Measurements from ENCODE around the gene EHF.
"Not testable (repeated sequence)": the region's sequence is repeated elsewhere in the genome, so short reads cannot be mapped to it uniquely, and the experiment has no call there.

The EHF gene

DNA sequence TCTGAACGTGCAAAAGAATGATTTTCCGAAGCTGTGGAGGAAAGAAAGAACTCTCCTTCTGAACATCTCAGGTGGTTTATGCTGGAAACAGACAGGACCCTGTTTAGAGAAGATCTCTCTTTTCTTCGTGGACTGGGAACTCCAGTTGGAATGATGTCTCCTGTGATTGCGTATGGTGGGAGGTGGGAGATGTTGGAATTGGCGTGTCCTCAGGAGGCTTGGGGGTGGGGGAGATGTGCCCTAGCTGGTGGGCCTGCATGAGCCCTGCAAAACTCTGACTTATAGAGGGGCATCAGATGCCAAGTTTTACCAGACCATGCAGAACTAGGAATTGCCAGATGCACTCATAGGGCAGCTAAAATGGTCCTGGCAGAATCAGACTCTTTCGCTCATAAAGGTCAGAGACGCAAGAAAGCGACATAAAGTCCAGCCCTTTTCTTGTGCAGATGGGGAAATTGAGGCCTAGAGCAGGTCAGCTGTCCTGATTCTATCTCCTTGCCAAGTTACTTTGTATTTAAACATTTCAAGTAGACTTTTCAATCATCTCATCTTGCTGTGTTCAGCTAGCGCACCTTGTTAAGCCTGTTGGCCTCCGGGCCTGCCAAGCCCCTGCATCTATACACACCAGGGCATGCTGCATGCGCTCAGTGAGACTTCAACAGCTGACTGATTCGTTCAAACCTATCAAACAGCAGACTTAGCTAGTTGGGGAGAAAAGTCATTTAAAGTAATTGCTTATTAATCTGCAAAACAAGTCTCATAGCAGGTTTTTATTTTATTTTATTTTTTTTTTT, 34.2 kb upstream of the EHF start:
- H3K9ac ChIP-seq (ENCODE audit: insufficient read length) = no peak overlapping the region
- H3K9me3 ChIP-seq (ENCODE audit: low read depth, low read length) = no peaks in the 10 kb centered on the region
- no peak for TF ChIP-seq FOXP2 (optimal IDR thresholded peaks at IDR 0.05; ENCODE audit: control extremely low read depth, extremely low read length, insufficient read depth)
- no peak for TF ChIP-seq POLR2AphosphoS5 (IDR thresholded peaks at IDR 0.05; ENCODE audit: borderline replicate concordance, low read depth, low read length)
- TF ChIP-seq EZH2 (IDR thresholded peaks at IDR 0.05) = no peak
- H3K4me3 ChIP-seq = no peak overlapping the region
- H3K27ac ChIP-seq = no peak overlapping the region
- H3K36me3 ChIP-seq (ENCODE audit: insufficient read depth, low read length) = no peaks in the 10 kb centered on the region
- no peak for DNase-seq (ENCODE audit: low read depth, low spot score)

DNA sequence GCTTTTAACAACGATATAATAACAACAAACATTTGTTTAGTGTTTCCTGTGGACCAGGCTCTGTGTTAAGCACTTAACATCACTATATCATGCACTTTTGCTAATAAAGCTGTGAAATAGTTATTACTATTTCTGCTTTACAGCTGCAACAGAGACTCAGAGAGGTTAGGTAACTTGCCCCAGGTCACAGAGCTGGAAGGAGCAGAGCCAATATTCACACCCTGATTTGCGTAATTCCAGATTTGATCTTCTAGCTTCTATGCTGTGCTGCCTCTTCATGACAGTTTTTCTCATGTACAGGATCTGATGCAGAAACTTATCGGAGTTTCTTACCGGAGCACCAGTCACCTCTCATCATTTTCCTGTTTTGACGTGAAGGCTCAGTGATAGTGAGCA, 33.6 kb upstream of the EHF start:
- TF ChIP-seq FOXP2 (optimal IDR thresholded peaks at IDR 0.05; ENCODE audit: control extremely low read depth, extremely low read length, insufficient read depth) = no peak
- no peak for TF ChIP-seq EZH2 (IDR thresholded peaks at IDR 0.05)
- TF ChIP-seq POLR2AphosphoS5 (IDR thresholded peaks at IDR 0.05; ENCODE audit: borderline replicate concordance, low read depth, low read length) = no peak
- H3K9me3 ChIP-seq (ENCODE audit: low read depth, low read length) = no peaks in the 10 kb centered on the region
- DNase-seq (ENCODE audit: low read depth, low spot score) = no peak
- H3K27ac ChIP-seq = no peak overlapping the region
- no peak overlapping the region for H3K4me3 ChIP-seq
- H3K36me3 ChIP-seq (ENCODE audit: insufficient read depth, low read length) = no peaks in the 10 kb centered on the region
- no peak overlapping the region for H3K9ac ChIP-seq (ENCODE audit: insufficient read length)

DNA sequence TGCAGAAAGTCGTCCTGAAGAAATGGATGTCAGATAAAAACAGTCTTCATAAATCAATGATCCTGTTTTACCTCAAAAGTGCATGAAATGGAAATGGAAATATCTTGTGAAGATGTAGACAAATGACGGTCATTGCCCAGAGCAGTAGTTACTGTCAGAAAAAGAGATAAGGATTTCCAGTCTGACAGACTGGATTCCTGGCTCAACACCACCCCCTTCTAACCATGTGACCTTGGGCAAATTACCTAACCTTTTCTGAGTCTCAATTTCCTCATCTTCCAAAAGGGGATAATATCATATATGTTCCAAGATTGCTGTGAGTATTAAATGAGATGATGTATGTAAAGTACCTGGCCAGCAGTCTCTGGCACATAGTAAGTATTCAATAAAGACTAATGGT, 32.9 kb upstream of the EHF start:
- no peak for DNase-seq (ENCODE audit: low read depth, low spot score)
- H3K4me3 ChIP-seq = no peak overlapping the region
- no peak overlapping the region for H3K27ac ChIP-seq
- no peak overlapping the region for H3K9ac ChIP-seq (ENCODE audit: insufficient read length)
- TF ChIP-seq POLR2AphosphoS5 (IDR thresholded peaks at IDR 0.05; ENCODE audit: borderline replicate concordance, low read depth, low read length) = no peak
- no peaks in the 10 kb centered on the region for H3K36me3 ChIP-seq (ENCODE audit: insufficient read depth, low read length)
- no peaks in the 10 kb centered on the region for H3K9me3 ChIP-seq (ENCODE audit: low read depth, low read length)

DNA sequence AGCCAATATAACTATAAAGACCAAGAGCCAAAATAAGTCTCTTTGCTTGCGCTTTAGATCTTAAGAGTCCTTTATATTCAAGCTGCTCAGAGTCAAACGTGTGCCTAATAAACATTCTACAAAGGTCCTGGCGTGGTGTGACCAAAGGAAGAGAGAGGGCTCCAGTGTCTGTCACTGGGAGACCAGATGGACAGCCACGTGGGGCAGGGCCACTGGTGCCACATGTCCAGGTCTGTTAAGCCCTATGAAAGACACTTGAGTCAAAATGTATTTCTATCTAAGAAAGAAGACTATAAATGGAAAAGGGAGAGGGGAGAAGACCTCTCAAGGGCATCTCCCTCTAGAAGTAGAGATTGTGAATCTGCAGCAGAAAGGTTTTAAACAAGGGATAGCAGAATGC, 32.2 kb upstream of the EHF start:
- no peaks in the 10 kb centered on the region for H3K9me3 ChIP-seq (ENCODE audit: low read depth, low read length)
- TF ChIP-seq EZH2 (IDR thresholded peaks at IDR 0.05) (no peak), FOXP2 (optimal IDR thresholded peaks at IDR 0.05; ENCODE audit: control extremely low read depth, extremely low read length, insufficient read depth) (no peak), POLR2AphosphoS5 (IDR thresholded peaks at IDR 0.05; ENCODE audit: borderline replicate concordance, low read depth, low read length) (no peak)
- H3K36me3 ChIP-seq (ENCODE audit: insufficient read depth, low read length) = no peaks in the 10 kb centered on the region
- H3K9ac ChIP-seq (ENCODE audit: insufficient read length) = no peak overlapping the region
- no peak for DNase-seq (ENCODE audit: low read depth, low spot score)
- no peak overlapping the region for H3K4me3 ChIP-seq
- H3K27ac ChIP-seq = no peak overlapping the region

DNA sequence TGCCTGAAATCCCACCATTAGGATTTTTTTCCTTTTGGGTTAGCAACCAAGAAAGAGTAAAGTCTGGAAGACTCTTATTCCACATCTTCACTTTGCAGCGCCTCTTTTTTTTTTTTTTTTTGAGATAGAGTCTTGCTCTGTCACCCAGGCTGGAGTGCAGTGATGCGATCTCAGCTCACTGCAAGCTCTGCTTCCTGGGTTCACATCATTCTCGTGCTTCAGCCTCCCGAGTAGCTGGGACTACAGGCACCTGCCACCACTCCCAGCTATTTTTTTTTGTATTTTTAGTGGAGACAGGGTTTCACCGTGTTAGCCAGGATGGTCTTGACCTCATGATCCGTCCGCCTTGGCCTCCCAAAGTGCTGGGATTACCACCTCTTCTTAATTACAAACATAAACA, 31.7 kb upstream of the EHF start:
- H3K9me3 ChIP-seq (ENCODE audit: low read depth, low read length); H3K36me3 ChIP-seq (ENCODE audit: insufficient read depth, low read length); H3K27ac ChIP-seq; H3K4me3 ChIP-seq; H3K9ac ChIP-seq (ENCODE audit: insufficient read length); DNase-seq (ENCODE audit: low read depth, low spot score): not testable (repeated sequence)

DNA sequence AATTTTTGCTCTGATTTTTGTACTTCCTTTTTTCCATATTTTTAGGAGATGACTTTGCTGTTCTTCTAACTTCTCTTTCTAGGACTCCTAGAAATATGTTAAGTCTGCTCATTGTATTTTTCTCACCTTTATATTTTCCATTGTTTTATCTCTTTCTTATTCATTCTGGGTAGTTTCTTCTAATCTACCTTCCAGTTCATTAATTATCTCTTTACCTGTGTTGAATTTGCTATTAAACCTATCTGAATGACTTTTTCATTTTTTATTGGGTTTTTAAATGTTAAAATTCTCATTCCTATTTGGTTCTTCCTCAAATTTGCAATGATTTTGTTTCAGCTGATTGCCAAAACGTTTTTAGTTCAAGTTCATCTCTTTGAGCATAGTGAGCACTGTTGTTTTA, 27.8 kb upstream of the EHF start:
- Histone ChIP-seq H3K4me3 (no peak overlapping the region), H3K36me3 (ENCODE audit: insufficient read depth, low read length) (no peaks in the 10 kb centered on the region), H3K9me3 (ENCODE audit: low read depth, low read length) (no peaks in the 10 kb centered on the region), H3K9ac (ENCODE audit: insufficient read length) (no peak overlapping the region), H3K27ac (no peak overlapping the region)
- no peak for DNase-seq (ENCODE audit: low read depth, low spot score)
- no peak for TF ChIP-seq POLR2AphosphoS5 (IDR thresholded peaks at IDR 0.05; ENCODE audit: borderline replicate concordance, low read depth, low read length)
- no peak for TF ChIP-seq EZH2 (IDR thresholded peaks at IDR 0.05)
- no peak for TF ChIP-seq FOXP2 (optimal IDR thresholded peaks at IDR 0.05; ENCODE audit: control extremely low read depth, extremely low read length, insufficient read depth)

DNA sequence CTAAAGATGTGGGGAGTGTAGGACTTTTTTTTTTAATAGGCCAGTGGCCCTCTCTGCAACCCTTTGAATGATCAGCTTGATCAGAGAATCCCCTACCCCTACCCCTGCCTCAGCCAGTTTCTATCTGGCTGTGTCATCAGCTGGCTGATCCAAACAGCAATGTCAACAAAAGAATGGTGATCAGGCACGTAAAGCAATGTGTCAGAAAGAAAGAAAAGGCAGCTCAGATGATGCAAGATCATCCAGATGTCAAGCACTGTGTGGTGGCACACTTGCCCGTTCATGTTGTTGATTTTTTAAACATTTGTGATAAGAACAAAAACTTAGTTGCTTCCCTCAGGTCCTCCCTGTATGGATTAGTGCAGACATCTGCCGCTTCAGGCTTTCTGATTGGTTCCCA, 26.3 kb upstream of the EHF start:
- no peaks in the 10 kb centered on the region for H3K36me3 ChIP-seq (ENCODE audit: insufficient read depth, low read length)
- no peak overlapping the region for H3K9ac ChIP-seq (ENCODE audit: insufficient read length)
- TF ChIP-seq FOXP2 (optimal IDR thresholded peaks at IDR 0.05; ENCODE audit: control extremely low read depth, extremely low read length, insufficient read depth) = no peak
- TF ChIP-seq POLR2AphosphoS5 (IDR thresholded peaks at IDR 0.05; ENCODE audit: borderline replicate concordance, low read depth, low read length) = no peak
- no peak for TF ChIP-seq EZH2 (IDR thresholded peaks at IDR 0.05)
- no peaks in the 10 kb centered on the region for H3K9me3 ChIP-seq (ENCODE audit: low read depth, low read length)
- no peak for DNase-seq (ENCODE audit: low read depth, low spot score)
- H3K27ac ChIP-seq = no peak overlapping the region
- no peak overlapping the region for H3K4me3 ChIP-seq

DNA sequence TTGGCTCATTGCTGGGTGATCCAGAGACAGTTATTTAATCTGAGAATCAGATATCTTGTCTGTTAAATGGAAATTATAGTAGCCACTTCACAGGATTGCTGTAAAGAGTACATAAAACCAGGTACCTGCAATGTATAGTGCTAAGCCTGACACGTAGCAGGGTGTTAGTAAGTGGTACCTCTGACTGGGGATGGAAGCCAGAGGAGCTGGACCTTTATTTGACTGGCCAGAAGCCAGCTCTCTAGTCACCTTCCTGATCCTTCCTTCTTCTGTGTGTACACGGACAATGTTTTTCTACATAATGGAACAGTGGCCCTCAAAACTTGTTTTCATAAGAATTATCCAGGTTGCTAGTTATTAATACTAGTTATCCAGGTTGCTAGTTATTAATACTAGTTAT, 25.5 kb upstream of the EHF start:
- DNase-seq (ENCODE audit: low read depth, low spot score) = no peak
- Histone ChIP-seq H3K36me3 (ENCODE audit: insufficient read depth, low read length) (no peaks in the 10 kb centered on the region), H3K4me3 (no peak overlapping the region), H3K9me3 (ENCODE audit: low read depth, low read length) (no peaks in the 10 kb centered on the region), H3K9ac (ENCODE audit: insufficient read length) (no peak overlapping the region), H3K27ac (no peak overlapping the region)
- TF ChIP-seq EZH2 (IDR thresholded peaks at IDR 0.05) (no peak), FOXP2 (optimal IDR thresholded peaks at IDR 0.05; ENCODE audit: control extremely low read depth, extremely low read length, insufficient read depth) (no peak), POLR2AphosphoS5 (IDR thresholded peaks at IDR 0.05; ENCODE audit: borderline replicate concordance, low read depth, low read length) (no peak)

DNA sequence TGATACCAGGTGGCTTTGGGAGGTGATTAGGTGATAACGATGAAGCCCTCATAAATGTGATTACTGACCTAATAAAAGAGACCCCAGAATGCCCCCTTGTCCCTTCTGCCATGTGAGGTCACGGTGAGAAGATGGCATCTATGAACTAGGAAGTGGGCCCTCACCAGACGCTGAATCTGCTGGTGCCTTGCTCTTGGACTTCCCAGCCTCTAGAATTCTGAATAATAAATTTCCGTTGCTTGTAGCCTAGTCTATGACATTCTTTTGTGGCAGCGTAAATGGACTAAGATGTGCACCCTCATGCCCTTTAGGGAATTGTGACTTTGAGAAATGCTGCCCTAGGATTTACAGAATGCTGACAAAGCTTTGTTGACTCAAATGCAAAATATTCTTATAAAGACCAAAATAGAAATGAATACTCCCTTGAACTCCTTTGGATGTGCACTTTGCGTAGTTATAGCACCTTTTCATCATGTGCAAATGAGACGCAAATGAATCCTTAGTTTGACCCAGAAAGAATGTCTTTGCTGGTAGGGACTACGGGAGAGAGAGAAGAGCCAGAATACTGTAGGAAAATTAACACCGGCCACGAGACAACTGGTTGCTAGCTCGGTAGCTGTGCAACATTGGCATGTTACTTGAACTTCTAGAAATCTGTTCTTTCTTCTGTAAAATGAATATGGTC, 24.8 kb upstream of the EHF start:
- no peak for DNase-seq (ENCODE audit: low read depth, low spot score)
- no peak overlapping the region for H3K9ac ChIP-seq (ENCODE audit: insufficient read length)
- no peaks in the 10 kb centered on the region for H3K9me3 ChIP-seq (ENCODE audit: low read depth, low read length)
- no peak overlapping the region for H3K4me3 ChIP-seq
- TF ChIP-seq EZH2 (IDR thresholded peaks at IDR 0.05) = no peak
- TF ChIP-seq POLR2AphosphoS5 (IDR thresholded peaks at IDR 0.05; ENCODE audit: borderline replicate concordance, low read depth, low read length) = no peak
- TF ChIP-seq FOXP2 (optimal IDR thresholded peaks at IDR 0.05; ENCODE audit: control extremely low read depth, extremely low read length, insufficient read depth) = no peak
- no peak overlapping the region for H3K27ac ChIP-seq
- H3K36me3 ChIP-seq (ENCODE audit: insufficient read depth, low read length) = no peaks in the 10 kb centered on the region

Measured in SK-N-MC (cell line).